HG02885 (cell line): ENCODE data around the gene PKP1.

Experiments used
- ATAC-seq: cut with Tn5 transposase; IDR thresholded peaks from one replicate; pipeline ENCODE4 v1.9.1; 2021; ENCODE audit warnings: mild to moderate bottlenecking; ENCODE audit not compliant: unreplicated experiment, poor library complexity

Gene PKP1

DNA sequence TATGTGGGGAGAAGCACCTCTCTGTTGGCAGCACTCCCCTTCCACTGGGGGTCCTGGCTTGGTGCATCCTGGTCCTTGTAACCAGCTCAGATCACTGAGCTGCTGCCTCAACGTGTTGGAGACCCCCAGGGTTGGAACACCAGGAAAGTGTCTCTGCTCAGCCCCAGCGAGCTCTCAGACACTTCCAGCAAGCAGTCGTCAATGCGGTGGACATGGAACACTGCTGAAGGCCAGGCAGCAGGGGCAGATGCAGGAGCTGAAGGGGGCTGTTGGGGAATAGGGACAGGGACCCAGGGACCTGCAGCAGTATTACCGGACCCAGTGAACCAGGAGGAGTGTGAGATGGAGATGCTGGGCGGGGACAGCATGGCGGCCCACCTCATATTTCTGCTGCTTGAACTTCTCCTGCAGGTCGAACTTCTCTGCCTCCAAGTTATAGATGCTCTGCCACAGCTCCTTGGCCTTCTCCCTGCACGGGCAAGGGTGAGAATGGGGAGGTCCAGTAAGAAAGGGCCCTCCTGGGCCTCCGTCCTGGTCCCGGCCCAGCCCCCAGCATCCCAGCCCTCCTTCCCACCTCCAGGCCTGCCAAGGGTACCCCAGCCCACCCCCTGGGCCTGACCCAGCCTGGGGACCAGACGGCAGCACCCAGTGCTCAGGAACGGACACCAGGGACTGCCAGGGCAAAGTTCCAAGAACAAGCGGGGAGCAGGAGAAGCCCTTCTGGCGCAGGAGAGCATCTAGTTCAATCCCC, 77.8 kb downstream of the PKP1 start:
- ATAC-seq, result no peak

DNA sequence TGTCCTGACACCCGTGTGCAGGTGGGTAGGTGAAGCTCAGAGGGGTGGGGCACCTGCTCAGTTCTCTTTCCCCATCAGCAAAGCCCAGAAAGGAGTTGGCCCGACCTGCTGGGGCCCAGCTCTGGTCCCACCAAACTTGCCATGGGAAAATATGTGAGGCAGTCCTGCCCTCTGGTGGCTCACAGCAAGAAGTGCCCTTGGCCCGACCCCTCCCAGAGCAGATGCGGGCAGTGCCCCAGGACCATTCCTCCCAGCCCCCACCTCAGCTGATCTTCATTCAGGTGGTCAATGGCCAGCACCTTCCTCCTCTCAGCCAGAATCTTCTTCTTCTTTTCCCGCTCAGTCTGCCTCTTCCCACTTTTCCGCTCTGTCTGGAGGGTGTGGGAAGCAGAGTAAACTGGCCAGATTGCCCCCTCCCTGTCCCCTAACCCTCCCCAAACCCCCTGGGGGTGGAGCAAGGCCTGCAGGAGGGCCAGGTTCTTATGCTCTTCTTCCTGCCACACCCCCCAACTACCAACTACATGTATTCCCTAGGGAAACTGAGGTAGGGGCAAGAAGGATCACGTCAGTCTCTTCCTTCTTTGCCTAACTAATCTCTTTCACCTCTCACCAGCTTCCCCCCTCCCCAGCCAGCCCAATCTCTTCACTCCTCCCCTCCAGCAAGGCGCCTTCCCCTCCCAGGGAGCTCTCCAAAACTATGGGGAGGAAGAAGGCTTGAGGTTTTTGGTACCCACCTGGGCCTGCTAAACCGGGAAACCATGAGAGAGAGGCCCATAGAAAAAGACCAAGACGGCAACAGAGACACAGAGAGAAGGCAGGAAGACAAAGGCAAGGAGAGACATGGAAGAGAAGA, 78.6 kb downstream of the PKP1 start:
- ATAC-seq, result no peak

- no peak for ATAC-seq
Measured at GRCh38 chr1:201362906-201363305, 79.6 kb downstream of the PKP1 start.

GRCh38 chr1:201363467-201363866, 80.2 kb downstream of the PKP1 start:
- no peak for ATAC-seq

DNA sequence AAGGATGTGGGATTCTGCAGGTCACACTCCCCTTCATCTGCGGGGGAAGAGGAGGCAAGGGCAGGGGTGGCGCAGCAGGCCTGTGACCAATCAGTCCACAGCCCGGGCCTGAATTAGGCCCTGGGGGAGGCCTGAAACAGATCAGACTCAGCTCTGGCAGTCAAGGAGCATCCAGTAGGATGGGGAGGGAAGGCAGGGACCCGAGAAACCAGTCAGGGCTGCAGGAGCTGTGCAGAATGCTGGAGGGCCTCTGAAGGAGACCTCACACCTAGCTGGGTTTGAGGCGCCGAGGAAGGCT, 81.5 kb downstream of the PKP1 start:
- ATAC-seq, result no peak

DNA sequence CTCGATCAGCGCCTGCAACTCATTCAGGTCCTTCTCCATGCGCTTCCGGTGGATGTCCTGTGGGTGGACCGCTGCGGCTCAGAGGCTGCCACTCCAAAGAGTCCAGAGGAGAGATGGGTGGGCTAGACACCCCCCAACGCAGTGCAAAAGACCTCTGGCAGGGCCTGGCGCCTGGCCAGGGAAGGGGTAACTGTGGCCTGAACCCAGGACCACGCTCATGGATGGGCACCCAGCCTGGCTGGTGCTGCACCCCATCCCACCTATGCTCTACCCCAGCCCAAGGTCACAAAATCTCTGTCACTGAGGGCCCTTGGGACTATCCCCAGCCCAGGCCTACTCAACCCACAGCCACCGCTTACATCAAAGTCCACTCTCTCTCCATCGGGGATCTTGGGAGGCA, 81.9 kb downstream of the PKP1 start:
- no peak for ATAC-seq

- no peak for ATAC-seq
Measured at GRCh38 chr1:201366696-201367095, 83.4 kb downstream of the PKP1 start.

DNA sequence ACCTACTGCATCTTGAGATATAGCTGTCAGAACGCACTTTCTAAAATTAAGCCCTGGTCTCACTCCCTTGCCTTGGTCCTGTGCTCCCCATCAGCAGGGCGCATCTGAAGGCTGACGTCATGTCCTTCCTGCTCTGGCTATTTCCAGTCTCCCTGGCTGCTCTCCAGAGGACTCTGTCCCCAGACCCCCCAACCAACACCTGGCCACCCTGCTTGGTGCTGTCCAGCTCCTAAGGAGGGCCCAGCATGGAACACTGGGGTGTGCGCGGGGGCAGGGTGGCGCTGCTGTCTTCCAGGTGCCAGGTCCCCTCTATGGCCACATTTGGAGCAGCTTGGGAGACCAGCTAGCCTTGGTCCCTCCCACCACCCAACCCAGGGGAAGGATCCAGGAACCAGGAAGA, 85.9 kb downstream of the PKP1 start:
- ATAC-seq, result no peak

GRCh38 chr1:201370500-201370899, 87.2 kb downstream of the PKP1 start:
- no peak for ATAC-seq

DNA sequence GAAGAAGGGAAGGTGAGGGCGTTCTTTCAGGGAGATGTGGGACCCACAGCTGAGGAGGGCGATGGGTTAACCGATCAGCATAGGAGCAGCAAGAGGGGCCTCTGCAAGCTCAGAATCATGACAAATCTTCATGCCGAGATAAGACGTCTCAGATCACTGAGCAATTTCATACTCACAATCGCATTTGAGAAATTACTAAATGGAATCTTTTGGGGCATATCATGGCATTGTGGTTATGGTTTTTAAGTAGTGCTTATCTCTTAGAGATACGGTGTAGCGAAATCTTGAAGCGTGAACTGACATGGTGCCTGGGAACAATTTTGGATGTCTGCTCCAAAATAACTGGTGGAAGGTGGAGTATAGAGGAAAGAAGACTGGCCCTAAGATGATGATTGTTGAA, 88.0 kb downstream of the PKP1 start:
- no peak for ATAC-seq

DNA sequence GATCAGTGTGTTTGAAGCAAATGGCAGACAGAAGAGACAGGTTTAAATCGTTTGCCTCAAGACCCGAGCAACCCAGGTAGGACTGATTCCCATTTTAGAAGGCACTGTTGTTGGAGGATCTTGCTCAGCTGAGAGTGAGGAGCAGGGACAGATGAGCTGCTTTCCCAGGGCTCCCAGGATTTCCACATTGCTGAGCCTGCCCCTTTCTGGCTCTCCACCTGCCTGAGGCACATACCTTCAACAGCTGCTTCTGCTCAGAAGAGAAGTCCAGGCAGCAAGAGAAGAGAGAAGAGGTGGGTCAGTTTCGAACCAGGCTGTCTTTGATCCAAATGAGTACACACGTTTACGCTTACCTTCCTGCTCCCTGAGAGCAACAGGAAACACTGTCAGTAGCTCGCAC, 88.5 kb downstream of the PKP1 start:
- no peak for ATAC-seq

- ATAC-seq, result no peak
Measured at GRCh38 chr1:201374364-201374763, 91.1 kb downstream of the PKP1 start.

GRCh38 chr1:201375169-201375568, 91.9 kb downstream of the PKP1 start:
- no peak for ATAC-seq

DNA sequence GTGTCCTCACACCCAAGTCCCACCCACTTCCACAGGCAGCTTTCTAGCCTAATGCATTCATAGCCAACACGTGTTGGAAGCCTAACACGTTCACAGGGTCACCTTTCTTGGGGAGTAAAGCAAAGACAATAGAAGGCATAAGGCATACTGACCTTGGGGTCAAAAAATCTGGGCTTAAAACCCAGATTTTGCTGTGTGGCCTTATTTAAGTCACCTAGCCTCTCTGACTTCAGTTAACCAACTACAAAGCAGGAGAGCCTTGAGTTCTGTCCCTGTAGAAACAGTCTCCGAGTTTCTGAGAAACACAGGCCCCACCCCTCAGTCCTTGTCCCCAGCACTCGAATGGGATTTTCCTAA, 92.8 kb downstream of the PKP1 start:
- ATAC-seq, result no peak

- no peak for ATAC-seq
Measured at GRCh38 chr1:201376464-201377374, 93.4 kb downstream of the PKP1 start.

GRCh38 chr1:201377611-201378092, 94.3 kb downstream of the PKP1 start, which contains the start of gene TNNT2:
TSS of gene TNNT2 (minus strand) at chr1:201377680. CDS start at chr1:201373254, 4,426 bp downstream.
- ATAC-seq, result no peak

DNA sequence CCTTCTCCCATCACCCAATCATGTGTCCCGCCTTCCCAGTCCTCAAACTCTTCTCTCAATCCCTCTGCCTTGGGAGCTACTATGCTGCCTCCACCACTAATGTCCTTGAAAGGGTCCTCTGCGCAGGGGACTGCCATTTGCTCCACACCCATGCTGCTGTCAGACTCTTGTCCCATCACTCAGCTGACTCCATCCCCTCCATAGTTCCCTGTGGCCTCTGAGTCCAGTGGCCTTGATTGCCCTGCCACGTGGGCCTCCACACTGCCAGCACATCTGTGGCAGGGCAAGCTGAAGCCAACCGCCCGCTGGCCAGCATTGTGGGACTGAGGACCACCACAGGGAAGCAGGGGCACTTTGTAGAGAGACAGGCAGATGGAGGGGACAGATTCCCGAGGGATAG, 95.5 kb downstream of the PKP1 start:
- ATAC-seq, result no peak

DNA sequence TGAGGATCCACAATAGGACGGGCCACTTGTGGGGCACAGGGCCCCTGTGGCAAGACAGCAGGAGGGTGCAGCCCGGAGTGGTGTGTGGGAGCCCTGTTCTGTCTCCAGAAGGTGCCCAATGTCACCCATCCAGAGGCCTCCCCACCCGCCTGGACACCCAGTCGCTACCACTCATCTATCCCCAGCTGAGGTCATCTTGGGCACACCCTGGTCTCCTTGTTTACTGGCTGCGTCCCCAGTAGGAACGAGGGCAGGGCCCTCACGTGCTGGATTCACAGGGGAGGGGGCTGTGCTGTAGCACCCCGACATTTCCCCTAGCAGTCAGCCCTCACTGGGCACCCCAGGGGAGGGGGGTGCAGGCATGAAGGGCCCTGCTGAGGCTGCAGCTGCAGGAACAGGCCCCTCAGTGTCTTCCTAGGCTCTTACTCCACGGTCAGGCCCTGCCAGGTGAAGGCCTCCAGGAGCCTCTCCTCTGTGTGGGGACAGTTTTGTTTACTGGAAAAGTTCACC, 96.5 kb downstream of the PKP1 start:
- no peak for ATAC-seq

DNA sequence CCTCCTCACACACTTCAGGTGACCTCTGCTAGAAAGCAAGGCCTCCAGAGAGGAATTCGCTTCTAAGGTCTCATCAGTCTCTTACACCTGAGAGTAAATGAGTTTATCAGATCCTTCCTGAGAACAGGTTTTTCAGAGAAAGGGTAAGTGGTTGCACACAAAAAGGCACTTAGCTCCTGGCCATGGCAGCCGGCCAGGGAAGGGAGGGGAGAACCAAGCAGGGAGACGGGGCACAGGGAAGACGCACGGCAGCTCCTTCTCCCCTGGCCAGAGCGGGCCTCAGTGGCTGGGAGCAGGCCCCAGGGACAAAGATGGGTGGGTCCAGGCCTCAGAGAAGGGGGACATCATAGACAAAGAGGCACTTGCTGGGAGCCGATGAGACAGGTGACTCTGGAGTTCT, 97.8 kb downstream of the PKP1 start:
- ATAC-seq, result no peak
